LNCaP clone FGC (cell line): Measurements from ENCODE around the gene CEP350.
A peak's percentile ranks its signal among the peaks of the same experiment; 100 is the strongest.

Experiments
- DNase-seq: peaks from one replicate; pipeline ENCODE4 v3.0.0-alpha.2; 2011; ENCODE audit warnings: low read depth
- H3K4me3 ChIP-seq: 2 replicates; pipeline ENCODE4 v1.5.1; 2011; ENCODE audit warnings: mild to moderate bottlenecking, low read depth, low read length, control low read depth
- TF ChIP-seq, protein P1 (sequence below): IDR thresholded peaks from 2 replicates; pipeline ENCODE4 v1.5.1; 2012; ENCODE audit warnings: mild to moderate bottlenecking; ENCODE audit not compliant: control insufficient read depth, insufficient read depth; ENCODE audit errors: extremely low read depth

CEP350 gene

DNA sequence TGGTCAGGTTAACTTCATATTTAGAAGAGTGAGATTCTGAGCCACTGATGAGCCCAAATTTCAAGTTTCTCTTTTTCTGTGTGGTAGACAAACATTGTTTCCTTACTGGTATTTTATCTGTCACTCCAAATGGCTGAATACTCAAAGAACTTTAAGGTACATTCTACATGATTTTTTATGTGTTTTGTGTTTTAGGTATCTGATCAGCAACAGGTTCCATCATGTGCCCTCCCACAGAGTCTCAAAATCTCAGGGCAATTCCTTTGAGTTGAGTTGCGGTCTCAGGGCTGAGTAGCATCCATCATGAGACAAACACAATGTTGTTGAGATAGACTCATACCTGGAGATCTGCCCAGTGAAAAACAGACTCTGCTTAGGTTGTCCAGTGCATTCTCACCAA lies 14.7 kb upstream of the CEP350 start:
- TF ChIP-seq, protein P1, sequence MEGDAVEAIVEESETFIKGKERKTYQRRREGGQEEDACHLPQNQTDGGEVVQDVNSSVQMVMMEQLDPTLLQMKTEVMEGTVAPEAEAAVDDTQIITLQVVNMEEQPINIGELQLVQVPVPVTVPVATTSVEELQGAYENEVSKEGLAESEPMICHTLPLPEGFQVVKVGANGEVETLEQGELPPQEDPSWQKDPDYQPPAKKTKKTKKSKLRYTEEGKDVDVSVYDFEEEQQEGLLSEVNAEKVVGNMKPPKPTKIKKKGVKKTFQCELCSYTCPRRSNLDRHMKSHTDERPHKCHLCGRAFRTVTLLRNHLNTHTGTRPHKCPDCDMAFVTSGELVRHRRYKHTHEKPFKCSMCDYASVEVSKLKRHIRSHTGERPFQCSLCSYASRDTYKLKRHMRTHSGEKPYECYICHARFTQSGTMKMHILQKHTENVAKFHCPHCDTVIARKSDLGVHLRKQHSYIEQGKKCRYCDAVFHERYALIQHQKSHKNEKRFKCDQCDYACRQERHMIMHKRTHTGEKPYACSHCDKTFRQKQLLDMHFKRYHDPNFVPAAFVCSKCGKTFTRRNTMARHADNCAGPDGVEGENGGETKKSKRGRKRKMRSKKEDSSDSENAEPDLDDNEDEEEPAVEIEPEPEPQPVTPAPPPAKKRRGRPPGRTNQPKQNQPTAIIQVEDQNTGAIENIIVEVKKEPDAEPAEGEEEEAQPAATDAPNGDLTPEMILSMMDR: no peak
- no peak for DNase-seq
- no peak overlapping the region for H3K4me3 ChIP-seq

DNA sequence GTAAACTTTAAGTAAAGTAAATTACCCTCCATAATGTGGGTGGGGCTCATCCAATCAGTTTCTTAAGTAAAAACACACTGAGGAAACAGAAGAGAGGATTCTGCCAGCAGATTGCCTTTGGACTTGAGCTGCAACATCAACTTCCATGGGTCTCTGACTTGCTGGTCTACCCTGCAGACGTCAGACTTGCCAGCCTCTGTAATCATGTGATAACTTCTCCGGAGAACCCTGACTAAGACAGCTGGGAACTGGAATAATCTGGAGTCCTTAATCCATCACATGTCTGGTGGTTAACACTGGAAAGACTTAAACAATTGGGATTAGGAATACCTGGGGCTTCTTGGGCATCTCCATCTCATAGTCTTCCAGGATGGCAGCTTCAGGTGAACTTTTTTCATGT lies 13.2 kb upstream of the CEP350 start:
- no peak overlapping the region for H3K4me3 ChIP-seq
- TF ChIP-seq, protein P1: no peak
- no peak for DNase-seq

DNA sequence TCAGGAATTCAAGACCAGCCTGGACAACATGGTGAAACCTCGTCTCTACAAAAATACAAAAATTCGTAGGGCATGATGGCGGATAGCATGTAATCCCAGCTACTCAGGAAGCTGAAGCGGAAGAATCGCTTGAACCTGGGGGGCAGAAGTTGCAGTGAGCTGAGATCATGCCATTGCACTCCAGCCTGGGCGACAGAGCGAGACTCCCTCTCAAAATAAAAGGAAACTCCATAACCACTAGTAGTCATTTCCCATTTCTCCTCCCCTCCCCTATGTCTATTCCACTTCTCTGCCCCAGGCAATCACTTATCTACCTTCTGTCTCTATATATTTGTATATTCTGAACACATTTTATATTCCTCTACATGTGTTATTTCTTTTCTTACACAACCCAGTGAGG lies 4.0 kb upstream of the CEP350 start:
- DNase-seq: no peak
- no peak overlapping the region for H3K4me3 ChIP-seq
- TF ChIP-seq, protein P1: no peak

DNA sequence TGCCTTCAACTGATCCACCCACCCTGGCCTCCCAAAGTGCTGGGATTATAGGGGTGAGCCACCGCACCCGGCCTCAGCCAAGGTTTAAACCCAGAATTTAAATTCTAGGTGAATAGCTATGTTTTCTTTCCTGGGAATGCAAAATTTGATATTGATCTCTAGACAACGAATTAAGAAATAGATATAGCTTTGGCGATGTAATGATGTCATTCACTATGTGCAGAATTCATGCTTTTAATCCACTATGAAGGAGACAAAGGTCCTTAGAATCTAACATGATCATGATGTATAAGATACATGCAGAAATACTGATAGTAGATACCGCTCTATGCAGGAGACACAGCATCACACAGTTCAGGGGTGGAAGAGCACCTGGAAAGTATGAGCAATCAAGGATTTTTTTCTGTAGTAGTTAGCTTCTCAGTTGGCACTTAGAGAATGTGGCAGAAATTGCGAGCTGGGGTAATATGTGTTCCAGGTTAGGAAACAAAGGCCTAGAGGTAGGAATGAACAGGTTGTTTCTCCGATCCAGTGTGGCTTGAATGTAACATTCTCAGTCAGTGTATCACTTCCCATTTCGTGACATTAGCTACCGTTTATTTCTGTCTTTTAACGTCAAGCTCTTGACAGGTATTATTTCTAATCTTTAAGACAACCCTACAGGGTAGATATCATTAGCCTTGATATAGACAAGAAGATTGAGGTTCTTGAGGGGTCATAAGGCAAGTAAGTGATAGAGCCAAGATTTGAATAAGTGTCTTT lies 3.0 kb upstream of the CEP350 start:
- DNase-seq: no peak
- H3K4me3 ChIP-seq: no peak overlapping the region
- TF ChIP-seq, protein P1: no peak

DNA sequence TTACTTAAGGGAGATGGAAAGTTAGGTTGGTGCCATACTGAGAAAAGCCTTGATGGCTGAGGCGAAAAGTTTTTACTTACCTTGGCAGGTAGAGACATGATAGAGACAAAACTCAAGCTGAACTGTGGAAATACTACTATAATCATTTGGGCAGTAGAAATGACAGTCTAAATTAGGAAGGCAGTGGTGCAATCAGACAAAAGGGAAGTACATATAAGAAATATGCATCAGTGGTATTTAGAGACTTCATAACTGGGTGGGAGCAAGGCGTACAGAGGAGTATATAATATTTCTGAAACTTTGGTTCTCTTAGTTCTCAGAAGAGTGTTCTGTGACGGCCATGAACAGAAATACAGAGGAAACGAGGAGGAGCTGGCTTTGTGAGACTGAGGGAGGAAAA lies 2.4 kb upstream of the CEP350 start:
- DNase-seq: no peak
- H3K4me3 ChIP-seq: no peak overlapping the region
- TF ChIP-seq, protein P1: no peak

DNA sequence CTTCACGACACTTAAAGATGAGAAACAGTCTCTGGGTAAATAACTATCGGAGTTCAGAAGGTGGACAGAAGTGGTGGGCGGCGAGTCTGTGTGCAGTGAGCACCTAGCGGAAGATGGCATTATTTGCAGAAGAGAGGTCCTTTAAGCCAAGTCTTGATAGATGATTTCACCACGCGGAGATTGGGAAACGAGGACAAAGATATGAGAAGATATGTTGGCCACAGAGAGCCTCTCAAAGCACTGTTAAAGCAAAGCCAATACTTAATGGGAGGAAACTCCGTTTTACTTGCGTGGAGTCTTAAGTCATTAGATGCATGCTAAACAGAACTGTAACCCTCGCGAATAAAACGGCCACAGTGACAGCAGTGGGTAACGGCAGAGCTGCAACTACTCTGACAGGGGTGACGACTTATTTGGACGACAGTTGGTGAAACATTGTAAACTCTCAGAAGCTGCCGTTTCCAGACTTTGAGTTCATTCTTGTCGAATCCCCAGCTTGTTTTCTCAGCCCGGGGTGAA lies 577 bp upstream of the CEP350 start:
- peak overlapping the region; percentile 87 for H3K4me3 ChIP-seq
- DNase-seq: no peak
- TF ChIP-seq, protein P1: no peak

DNA sequence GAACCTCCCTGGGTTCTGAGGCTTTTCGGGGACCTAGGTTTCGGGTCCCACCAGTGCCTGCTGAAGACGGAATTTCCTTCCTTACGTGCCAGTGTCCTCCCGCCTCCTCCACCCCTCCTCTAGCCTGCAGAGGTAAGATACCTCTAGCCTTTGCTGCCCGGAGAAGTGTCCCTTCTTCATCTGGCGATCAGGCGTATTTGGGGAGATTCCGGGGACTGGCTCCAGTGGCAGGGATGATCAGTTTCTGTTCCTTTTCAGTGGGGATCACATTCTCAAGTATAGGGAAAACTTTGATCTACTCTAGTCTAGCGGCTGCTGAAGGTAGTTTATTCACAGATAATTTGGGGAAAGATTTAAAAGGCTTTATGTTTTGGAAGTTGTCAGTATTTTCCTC lies 674 bp downstream of the CEP350 start:
- DNase-seq: no peak
- peak overlapping the region; percentile 87 for H3K4me3 ChIP-seq
- TF ChIP-seq, protein P1: no peak
